NCI-H345 (cell line): ENCODE results near the gene USP25.
A peak's percentile ranks its signal among the peaks of the same experiment; 100 is the strongest.

ENCODE experiments used
- DNase-seq: peaks from one replicate; lab custom pipeline; 2025; lab: John Stamatoyannopoulos, UW

The USP25 gene, protein sequence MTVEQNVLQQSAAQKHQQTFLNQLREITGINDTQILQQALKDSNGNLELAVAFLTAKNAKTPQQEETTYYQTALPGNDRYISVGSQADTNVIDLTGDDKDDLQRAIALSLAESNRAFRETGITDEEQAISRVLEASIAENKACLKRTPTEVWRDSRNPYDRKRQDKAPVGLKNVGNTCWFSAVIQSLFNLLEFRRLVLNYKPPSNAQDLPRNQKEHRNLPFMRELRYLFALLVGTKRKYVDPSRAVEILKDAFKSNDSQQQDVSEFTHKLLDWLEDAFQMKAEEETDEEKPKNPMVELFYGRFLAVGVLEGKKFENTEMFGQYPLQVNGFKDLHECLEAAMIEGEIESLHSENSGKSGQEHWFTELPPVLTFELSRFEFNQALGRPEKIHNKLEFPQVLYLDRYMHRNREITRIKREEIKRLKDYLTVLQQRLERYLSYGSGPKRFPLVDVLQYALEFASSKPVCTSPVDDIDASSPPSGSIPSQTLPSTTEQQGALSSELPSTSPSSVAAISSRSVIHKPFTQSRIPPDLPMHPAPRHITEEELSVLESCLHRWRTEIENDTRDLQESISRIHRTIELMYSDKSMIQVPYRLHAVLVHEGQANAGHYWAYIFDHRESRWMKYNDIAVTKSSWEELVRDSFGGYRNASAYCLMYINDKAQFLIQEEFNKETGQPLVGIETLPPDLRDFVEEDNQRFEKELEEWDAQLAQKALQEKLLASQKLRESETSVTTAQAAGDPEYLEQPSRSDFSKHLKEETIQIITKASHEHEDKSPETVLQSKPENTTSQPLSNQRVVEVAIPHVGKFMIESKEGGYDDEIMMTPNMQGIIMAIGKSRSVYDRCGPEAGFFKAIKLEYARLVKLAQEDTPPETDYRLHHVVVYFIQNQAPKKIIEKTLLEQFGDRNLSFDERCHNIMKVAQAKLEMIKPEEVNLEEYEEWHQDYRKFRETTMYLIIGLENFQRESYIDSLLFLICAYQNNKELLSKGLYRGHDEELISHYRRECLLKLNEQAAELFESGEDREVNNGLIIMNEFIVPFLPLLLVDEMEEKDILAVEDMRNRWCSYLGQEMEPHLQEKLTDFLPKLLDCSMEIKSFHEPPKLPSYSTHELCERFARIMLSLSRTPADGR

DNA sequence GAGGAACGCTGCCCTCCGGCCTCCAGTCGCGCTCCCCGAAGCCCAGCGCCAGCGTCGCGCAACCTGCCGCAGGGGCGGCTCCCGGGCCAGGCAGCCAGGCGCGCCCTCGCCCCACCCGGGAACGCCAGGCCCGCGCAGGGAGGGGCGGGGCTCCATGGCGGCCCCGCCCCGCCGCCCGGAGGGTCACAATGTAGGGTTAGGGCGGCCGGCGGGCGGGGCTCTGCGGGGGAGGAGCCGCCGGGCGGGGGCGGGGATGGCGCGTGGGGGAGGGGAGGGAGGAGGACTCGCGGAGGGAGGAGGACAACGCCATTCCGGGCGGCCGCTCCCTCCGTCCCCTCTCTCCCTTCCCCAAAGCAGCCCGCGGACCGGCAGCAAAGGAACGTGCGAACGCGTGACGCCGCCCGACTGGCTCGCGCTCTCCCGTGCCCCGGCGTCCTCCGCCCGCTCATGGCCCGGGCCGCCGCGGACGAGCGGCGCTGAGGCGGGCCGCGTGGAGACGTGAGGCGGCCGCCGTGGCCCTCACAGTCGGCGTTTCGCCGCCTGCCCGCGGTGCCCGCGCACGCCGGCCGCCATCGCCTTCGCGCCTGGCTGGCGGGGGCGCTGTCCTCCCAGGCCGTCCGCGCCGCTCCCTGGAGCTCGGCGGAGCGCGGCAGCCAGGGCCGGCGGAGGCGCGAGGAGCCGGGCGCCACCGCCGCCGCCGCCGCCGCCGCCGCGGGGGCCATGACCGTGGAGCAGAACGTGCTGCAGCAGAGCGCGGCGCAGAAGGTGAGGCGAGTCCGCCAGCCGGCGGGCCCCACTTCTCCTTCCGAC lies at the start of gene USP25:
Gene USP25 (plus strand): TSS at position 309 of the 810 bp plus-strand sequence. CDS start 412 bp downstream, at position 721.
- DNase-seq: peak; percentile 90

DNA sequence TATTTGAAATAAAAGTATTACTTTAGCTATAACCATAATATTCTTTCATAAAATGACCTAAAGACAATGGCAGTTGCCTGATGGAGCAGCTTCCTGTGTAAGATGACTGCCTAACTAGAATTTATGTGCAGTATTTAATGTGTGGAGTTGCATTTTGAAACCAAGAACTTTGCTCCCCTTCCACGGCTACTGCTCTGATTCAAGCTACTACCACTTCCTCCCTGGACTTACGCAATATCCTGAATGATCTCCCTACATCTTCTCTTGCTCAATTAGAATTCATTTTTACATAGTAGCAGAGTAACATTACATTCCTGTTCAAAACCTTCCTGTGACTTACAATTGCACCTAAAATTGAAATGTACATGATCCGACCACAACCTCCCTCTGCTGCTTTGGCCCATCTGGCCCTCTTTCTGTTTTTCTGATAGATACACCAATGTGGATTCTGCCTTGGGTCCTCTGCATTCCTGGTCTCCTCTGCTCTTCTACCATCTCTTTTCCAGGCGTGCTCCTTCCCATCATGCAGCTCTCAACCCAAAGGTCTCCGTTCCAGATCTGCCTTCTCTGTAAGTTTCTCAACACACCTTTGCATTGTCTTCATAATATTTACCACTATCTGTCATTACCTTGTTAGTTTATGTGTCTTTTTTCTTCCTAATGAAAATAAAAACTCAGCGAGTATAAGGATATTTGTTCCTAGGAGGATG lies 47.4 kb upstream of the USP25 start:
- no peak for DNase-seq

DNA sequence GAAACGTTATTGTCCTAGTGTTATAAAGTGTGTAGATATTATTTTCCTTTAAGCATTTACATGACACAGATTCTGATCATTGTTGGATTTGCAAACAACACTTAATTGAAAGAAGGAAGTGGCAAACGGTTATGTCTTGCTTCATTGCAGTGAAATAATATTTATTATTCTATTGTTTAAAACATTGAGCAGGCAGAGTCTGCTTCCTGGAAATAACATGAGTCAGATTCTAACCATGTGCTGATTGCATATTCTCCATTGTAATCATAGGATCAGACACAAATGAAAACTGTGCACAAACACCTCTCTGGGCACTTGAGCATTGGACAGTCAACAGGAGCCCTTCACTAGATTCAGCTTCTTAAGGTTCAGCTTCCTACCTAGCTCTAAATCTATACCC lies 46.8 kb upstream of the USP25 start:
- DNase-seq: no peak

DNA sequence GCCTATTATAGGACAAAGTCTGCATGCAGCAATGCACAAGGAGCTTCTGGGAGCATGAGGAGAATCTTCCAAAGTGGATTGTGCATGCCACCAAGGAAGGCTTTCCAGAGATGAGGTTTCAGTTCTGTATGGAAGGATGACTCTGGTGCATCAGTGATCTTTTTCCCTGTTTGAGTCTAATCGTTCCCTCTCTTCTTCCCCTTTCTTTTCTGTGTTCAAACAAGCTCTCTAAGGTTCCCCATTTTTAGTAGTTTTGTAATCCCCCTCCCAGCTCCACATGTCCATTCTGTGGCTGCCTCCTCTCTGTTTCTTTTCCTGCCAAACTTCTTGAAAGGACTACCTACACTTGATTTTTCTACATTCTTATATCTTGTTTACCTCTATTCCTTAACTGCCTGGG lies 43.3 kb upstream of the USP25 start:
- no peak for DNase-seq

DNA sequence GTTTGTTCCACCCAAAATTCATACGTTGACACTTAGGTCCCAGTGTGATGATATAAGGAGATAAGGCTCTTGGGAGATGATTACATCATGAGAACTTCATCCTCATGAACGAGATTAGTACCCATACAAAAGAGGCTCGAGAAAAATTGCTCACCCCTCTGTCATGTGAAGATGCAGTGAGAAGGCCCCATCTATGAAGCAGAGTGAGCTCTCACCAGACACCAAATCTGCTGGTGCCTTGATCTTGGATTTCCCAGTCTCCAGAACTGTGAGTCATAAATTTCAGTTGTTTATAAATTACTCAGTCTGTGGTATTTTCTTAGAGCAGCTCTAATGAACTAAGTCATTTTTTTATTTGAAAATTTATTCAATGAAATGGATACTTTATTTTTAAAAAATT lies 42.6 kb upstream of the USP25 start:
- no peak for DNase-seq

DNA sequence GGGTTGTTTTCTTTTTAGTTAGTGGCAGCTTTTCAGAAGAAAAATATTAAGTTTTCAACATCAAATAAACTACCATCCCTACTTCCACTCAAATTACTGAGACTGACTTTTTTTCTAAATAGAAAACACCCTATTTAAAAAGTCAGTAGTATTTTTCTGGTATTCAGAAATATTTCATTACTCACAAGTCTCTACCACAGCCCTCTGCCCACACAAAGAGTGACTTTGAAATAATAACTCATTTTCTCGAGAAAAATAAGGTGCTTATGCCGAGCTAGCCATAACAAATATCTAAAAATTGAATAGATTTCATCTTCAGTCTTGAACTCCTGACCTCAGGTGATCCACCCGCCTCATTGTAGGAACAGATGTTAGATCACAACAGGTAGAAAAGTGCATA lies 41.8 kb upstream of the USP25 start:
- DNase-seq: no peak

DNA sequence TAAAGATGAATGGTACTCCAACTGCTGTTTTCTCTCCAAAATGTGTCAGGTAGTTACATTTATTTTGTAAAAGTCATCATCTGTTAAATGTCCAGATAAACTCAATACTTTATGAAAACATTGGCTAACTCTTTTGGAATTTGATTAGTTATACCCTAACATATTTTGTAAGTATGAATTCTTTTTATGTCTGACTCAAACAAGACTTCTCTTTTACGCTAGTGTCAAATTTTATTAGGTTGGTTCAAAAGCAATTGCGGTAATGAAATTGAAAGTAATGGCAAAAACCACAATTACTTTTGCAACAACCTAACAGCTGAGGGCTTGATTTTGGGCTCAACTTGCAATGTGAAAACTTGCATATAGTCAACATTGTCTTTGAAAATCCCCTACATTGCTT lies 41.0 kb upstream of the USP25 start:
- no peak for DNase-seq

DNA sequence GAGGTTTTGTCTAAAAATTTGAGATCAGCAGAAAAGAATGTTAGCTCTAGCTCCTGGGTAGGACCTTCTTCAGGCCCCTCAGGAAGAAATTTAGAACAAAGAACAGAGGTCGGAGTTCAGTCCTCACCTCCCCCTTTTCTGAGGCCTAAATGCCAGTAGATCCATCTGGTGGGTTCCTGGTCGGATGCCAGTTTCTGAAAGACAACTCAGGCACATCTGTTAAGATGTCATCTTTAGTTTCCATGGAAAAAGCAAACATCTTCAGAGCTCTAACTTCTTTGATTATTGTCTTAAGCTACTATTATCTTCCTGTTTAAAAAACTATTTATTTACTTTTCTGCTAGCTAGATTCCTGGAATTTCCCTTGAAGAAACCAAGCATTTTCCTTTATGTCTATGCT lies 37.1 kb upstream of the USP25 start:
- DNase-seq: no peak

DNA sequence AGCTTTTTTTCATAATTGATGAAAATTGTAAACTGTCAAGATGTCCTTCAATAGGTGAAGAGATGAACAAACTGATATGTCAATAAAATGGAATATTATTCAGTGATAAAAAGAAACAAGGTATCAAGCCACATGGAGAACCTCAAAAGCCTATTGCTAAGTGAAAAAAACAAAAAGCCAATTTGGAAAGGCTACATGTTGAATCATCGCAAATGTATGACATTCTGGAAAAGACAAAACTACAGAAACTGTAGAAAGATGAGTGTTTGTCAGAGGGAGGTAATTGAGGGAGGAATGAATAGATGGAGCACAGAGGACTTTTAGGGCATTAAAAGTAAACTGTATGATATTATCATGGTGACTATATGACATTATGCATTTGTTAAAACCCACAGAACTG lies 34.5 kb upstream of the USP25 start:
- no peak for DNase-seq

DNA sequence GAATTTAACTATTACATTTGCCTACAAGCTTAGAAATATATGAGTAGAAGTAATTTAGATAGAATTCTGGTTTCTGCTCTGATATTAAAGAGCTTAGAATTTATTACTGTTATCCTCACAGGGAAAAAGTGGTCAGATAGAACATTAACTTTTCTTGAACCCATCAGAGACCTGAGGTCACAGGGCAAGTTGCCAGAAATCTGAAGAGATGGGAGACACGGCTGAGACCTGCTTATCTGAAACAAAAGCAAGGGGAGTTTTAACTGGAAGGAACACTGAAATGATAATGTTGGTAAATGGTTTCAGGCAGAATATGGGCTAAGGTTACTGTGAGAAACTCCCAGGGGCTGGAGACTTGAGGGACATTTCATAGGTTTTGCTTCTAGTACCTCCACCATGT lies 28.0 kb upstream of the USP25 start:
- DNase-seq: no peak

DNA sequence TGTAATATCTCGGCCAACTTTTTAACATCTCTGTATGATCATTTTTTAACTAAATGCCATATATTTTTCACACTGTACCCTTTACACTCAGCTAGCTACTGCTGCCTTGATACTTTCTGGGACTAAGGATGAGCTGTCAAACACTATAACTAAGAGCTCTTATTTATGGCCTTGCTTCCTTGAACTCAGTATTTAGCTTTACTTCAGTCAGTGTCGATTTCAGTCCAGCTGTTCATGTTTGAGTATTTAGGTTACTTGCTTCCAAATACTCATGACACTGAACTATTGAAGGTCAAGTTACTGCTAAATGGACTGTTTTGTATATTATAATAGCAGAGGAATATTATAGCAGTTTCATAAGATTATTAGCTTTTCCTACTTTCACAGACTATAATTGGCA lies 25.9 kb upstream of the USP25 start:
- DNase-seq: no peak

DNA sequence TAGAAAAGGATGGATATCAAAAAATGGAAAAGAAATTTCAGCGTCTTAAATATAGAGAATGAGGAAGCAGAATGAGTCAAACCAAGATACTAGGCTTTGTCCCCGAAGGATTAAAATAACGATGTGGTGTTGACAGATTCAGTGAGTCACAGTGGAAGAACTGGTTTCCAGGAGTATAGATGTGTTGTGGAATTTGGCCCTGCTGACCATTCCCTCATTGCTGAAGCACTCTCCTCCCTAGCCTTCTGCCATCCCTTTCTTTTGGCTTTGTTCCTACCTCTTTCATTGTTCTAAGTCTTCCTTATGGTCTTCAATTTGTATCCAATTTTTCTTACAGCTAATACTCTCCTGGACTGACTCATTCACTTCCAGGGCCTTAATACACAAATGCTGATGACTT lies 23.1 kb upstream of the USP25 start:
- DNase-seq: no peak

DNA sequence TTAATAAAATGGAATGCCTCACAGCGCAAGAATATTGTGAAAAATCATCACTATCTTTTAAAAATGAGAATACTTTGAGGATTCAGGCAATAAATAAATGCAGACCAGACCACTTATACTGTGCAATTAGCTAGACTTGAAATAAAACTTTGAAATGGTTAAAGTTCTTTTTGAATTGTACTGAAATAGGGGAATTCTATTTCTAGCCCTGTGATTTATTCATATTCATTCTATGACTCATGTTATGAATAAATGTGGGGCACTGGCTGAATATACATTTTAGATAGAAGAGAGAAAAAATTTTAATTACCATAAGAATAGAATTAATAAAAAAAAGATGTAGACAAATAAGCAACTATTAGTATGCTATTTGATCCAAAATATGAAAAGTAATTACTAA lies 16.4 kb upstream of the USP25 start:
- DNase-seq: no peak

DNA sequence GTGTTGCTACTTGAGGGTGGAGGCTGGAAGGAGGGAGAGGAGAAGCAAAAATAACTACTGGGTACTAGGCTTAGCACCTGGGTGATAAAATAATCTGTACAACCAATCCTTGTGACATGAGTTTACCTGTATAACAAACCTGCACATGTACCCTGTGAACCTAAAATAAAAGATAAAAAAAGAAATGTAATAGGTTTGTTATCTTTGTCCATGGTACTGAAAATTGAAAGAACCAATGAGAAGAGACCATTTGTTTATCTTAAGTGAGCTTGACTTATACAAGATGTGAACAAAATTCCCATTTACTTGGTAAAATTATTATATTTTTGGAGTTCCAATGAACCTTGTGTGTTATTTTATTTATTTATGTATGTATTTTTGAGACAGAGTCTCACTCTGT lies 11.1 kb upstream of the USP25 start:
- no peak for DNase-seq

DNA sequence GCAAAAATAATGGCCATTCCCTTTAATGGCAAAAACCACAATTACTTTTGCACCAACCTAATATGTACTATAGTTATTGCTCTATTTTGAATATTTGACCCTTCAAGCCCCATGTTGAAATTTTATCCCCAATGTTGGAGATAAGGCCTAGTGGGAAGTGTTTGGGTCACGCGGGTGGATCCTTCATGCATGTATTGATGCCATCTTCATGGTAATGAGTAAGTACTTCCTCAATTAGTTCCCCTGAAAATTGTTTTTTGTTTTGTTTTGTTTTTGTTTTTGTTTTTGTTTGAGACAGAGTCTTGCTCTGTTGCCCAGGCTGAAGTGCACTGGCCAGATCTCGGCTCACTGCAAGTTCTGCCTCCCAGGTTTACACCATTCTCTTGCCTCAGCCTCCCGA lies 9.8 kb upstream of the USP25 start:
- DNase-seq: no peak

DNA sequence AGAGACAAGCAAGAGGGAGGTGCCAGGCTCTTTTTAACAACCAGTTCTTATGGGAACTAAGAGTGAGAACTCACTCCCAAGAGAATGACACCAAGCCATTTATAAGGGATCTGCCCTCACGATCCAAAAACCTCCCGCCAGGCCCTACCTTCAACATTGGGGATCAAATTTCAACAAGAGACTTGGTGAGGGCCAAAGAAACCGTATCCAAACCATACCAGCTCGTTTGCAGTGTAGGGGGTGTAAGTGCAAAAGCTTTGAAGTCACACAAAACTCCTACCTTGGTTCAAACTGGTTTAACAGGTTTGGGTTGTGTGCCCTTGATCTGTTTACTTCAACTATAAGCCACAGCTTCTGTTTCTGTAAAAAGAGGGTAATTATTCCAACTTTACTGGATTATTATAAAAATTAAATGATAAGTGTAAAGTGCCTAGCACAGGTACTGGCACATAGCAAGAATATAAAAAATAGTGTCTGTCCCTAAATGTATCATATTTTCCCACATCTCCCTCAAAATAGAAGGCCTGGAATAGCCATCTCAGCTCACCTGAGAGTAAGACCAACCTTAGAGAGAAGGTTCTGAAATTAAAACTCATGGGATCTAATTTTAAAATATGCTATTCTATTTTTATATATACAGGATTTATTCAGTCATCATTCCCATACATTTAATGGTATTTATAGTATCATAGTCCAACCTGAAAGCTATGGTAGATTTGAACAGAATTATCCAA lies 7.0 kb upstream of the USP25 start:
- no peak for DNase-seq

DNA sequence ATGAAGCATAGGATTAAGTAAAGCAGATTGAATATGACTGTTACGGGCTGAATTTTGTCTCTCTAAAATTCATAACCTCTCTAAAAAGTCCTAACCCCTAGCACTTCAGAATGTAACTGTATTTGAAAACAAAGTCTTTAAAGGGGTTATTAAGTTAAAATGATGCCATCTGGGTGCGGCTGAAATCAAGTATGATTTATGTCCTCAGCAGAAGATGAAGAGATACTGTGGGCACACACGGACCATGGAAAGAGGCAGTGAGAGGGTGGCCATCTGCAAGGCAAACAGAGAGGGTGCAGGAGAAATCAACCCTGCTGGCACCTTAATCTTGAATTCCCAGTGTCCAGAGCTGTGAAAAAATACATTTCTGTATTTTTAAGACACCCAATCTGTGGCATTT lies 3.8 kb upstream of the USP25 start:
- DNase-seq: no peak

DNA sequence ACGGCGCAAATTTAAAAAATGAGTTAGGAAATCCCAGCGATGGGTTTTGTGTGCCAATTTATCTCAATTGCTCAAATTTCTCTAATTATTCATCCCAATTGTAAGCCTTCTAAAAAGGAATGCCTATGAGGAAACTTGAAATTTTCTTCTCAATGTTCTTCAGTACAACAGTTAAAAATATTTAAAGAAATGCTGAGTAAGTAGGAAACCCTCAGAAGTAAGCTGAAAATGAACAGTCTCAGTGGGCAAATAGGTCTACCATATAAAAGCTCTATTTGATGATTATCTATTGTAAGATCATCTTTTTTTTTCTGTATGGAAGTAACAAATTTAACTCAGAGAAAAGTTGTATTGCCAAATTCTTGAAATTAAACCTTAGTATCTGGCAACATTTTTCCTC lies 1.7 kb upstream of the USP25 start:
- no peak for DNase-seq

DNA sequence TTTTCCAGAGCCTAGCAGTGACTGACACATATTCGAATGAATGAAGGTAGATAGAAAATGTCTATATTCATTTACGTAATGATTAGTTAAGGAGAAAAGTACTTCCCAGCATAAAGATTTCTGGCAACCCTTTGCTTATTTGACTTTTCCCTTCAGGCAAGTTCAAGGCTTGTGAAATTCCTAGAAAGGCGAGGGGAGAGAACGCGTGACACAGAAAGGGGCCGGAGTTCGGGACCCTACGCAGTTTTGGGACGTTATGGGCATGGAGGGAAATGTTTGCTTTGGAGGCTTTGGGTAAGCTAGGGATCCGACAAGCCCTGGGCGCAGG lies 472 bp upstream of the USP25 start:
- DNase-seq: no peak

DNA sequence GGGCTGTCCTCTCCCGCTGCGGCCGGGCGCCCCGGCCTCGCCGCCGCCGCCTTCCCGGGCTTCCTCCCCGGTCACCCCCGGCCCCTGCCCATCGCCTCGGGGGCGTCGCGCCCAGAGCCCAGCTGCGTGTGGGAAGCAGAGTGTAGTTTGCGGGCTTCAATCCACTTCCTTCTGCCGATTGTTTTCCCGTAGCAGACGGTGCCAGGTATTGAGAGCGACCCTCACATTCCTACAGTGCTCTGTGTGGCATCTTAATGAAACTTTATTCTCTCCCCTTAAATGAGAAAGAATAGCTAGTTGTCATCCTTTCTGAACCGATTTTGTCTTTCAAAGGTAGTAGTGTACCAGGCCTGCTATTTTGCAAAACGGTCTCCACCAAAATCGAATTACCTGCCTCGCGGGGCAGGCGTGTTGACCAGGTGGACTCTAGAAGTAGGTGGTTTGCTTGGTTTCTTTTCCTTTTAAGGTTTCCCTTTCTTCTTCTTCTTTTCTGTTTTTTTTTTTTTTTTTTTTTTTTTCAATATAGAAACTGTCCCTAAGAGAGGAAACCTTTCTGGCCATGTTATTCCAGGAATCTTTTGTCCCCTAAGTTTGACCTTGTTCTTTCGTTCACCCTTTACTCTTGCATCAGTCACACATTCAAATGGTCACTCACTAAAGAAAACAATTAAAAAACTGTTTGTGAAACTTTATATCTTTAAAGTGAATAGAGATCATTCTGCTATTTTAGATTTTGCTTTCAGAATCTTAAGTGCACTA lies 881 bp downstream of the USP25 start:
- DNase-seq: peak; percentile 37
